ENCODE data around the gene TEX14. TPM values are rescaled to one million over a fixed set of nuclear protein-coding genes. Genes with fewer than 3 reads are reported as not detected.

The TEX14 gene, protein sequence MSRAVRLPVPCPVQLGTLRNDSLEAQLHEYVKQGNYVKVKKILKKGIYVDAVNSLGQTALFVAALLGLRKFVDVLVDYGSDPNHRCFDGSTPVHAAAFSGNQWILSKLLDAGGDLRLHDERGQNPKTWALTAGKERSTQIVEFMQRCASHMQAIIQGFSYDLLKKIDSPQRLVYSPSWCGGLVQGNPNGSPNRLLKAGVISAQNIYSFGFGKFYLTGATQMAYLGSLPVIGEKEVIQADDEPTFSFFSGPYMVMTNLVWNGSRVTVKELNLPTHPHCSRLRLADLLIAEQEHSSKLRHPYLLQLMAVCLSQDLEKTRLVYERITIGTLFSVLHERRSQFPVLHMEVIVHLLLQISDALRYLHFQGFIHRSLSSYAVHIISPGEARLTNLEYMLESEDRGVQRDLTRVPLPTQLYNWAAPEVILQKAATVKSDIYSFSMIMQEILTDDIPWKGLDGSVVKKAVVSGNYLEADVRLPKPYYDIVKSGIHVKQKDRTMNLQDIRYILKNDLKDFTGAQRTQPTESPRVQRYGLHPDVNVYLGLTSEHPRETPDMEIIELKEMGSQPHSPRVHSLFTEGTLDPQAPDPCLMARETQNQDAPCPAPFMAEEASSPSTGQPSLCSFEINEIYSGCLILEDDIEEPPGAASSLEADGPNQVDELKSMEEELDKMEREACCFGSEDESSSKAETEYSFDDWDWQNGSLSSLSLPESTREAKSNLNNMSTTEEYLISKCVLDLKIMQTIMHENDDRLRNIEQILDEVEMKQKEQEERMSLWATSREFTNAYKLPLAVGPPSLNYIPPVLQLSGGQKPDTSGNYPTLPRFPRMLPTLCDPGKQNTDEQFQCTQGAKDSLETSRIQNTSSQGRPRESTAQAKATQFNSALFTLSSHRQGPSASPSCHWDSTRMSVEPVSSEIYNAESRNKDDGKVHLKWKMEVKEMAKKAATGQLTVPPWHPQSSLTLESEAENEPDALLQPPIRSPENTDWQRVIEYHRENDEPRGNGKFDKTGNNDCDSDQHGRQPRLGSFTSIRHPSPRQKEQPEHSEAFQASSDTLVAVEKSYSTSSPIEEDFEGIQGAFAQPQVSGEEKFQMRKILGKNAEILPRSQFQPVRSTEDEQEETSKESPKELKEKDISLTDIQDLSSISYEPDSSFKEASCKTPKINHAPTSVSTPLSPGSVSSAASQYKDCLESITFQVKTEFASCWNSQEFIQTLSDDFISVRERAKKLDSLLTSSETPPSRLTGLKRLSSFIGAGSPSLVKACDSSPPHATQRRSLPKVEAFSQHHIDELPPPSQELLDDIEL (N-terminal part only)
- total RNA-seq = under 1 TPM; 0.35 to 0.55 TPM

DNA sequence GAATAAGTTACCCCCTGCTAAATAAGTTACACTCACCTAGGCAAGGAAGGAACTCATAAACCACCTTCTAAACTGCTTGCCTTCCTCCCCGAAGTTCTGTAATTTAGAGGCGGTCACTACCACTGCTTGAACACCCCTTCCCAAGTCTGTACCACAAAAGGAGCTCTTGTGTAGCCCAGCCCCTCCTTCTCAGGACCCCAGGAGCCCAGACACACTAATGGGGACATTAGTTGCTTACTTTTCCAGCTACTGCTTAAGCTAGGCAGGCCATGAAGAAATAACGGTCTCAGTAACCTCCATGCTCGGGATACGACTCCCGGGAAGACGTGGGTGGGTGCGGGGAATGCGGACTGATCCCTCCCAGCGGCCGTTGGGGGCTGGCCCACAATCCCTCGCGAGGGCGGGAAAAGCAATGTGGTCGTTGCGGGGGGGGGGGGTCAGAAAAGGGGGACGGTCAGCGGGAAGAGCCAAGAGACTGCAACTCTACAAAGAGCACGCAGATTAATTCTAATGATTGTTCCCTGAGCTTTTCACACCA is at the start of gene TEX14:
Gene TEX14, minus strand, starts transcription at position 345 of the 538 bp plus-strand sequence. CDS start 40,044 bp downstream, outside the sequence.

DNA sequence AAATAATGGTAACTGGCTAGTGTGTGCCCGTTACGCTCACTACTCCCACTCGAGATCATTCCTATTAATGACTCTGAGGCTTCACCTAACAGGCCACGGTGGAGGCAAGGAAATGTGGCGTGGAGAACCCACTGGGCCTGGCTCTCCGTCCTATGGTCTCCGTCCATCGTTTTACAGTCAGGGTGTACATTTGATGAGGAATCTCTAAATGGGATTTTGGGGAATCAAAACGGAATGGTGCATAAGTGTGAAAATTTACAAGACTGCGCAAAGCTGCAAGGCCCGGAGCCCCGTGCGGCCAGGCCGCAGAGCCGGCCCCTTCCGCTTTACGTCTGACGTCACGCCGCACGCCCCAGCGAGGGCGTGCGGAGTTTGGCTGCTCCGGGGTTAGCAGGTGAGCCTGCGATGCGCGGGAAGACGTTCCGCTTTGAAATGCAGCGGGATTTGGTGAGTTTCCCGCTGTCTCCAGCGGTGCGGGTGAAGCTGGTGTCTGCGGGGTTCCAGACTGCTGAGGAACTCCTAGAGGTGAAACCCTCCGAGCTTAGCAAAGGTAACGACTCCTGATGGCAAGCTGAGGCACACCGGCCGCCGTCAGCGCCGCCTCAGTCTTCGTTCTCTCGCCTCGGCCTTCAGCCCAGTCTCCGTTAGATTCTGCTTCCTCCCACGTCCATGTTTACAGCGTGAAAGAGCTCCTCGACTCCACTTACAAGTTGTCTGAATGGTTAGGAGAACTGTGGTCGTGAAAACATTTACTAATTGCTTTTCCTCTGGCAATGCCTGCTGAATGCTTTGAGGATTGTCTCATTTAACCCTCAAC is 602 bp upstream of the TEX14 start, which contains the start of gene RAD51C:
Gene RAD51C, plus strand, starts transcription at position 364 of the 817 bp plus-strand sequence. Its CDS starts 42 bp downstream, at position 406.

DNA sequence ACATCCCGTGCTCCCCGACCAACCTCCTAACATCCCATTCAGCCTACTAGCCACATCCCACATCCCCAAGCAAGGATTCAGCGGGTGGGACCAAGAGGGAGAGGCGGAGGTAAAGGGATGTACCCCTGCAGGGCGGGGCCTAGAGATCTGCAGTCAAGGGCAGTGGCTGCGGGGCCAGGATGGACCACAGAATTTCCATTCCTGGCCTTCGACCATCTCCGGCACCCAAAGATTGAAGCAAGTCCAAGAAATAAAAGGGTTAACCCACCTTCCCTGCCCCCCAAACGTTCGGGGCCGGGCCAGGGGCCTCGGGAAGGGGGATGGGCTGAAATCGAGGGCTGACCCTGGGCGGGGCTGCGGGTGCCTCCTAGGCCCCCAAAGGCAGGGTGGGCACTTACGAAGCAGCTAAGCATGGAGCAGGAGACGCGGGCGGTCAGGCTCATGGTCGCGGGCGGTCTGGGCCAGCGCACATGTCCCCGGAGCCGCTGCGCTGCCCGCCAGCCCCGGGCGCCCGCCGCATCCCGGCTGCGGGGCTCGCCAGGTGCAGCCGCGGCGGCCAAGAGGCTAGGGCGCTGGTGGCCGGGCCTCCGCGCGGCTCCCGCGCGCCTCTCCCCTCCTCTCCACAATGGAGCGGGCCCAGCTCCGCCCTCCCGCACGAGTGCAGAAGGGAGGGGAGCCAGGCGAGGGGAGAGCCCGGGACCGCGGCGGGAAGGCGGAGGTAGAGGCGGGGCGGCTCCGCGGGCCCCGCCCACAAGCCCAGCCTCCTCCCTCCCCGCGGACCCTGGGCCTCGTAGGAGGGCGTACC is 177.7 kb downstream of the TEX14 start, which contains the start of gene MTMR4:
Gene MTMR4, minus strand, starts transcription at position 674 of the 805 bp plus-strand sequence. Its CDS starts 231 bp downstream, at position 443.

Other genes with a start within 250 kb of the TEX14 start
- gene HSF5, start 203.6 kb downstream of the TEX14 start, total RNA-seq = under 1 TPM; 0.73 to 0.79 TPM
- gene MTMR4, start 177.4 kb downstream of the TEX14 start, total RNA-seq = 10 to 100 TPM; 46.4 to 49.2 TPM
- 10 to 100 TPM; 47.0 to 49.7 TPM for gene RAD51C, start 557 bp upstream of the TEX14 start, total RNA-seq
- gene PPM1E, start 63.8 kb upstream of the TEX14 start, total RNA-seq = not detected